Left lung (tissue), 10 donors: ENCODE data around the gene VWC2L. TPM values are rescaled to one million over a fixed set of nuclear protein-coding genes. Genes with fewer than 3 reads are reported as not detected.

Experiments used
- ATAC-seq: fragments of 200-7000 bp; cut with Tn5 transposase; one replicate; pipeline ENCODE4 v1.9.1; 2020; ENCODE audit warnings: moderate library complexity
- DNase-seq, 4 donors: peaks; one replicate each; pipeline ENCODE4 v3.0.0-alpha.2; 2013 to 2020
- H3K27ac ChIP-seq, 2 donors: fragments of 200-600 bp; sonication (generic) in 1 of 2; one replicate each; pipeline versions ENCODE4 v1.5.0 to v1.8.0; 2020 to 2021
- H3K27me3 ChIP-seq, 2 donors: fragments of 200-600 bp; sonication (generic) in 1 of 2; one replicate each; pipeline versions ENCODE4 v1.5.0 to v1.8.0; 2020 to 2021
- H3K36me3 ChIP-seq, 2 donors: fragments of 200-600 bp; sonication (generic) in 1 of 2; one replicate each; pipeline versions ENCODE4 v1.5.0 to v1.8.0; 2020 to 2021
- H3K4me1 ChIP-seq, 2 donors: fragments of 200-600 bp; one replicate each; pipeline ENCODE4 v1.8.0; 2021
- H3K4me3 ChIP-seq, 2 donors: fragments of 200-600 bp; sonication (generic) in 1 of 2; one replicate each; pipeline versions ENCODE4 v1.5.0 to v1.8.0; 2020 to 2021; ENCODE audit warnings: mild to moderate bottlenecking in 1 of 2
- H3K9me3 ChIP-seq, 2 donors: fragments of 200-600 bp; sonication (generic) in 1 of 2; one replicate each; pipeline versions ENCODE4 v1.5.0 to v1.8.0; 2020 to 2021
- CTCF ChIP-seq, 2 donors: fragments of 200-600 bp; sonication (generic) in 1 of 2; IDR thresholded peaks; one replicate each; pipeline versions ENCODE4 v1.5.0 to v1.8.0; 2021; ENCODE audit warnings: antibody characterized with exemption in 2 of 2
- intact Hi-C, 2 donors: fragments of 100-400 bp; cut with DNase I; formaldehyde crosslinking; loops; one replicate each; pipeline versions ENCODE4 v1.11.2 to v1.14.2; 2022
- polyA plus RNA-seq, 6 donors: library from polyadenylated mRNA; unstranded; fragments of 120-200 nt; gene quantifications; one replicate each; pipeline ENCODE4 v1.2.1, GENCODE V29; 2013; ENCODE audit not compliant: insufficient read length in 6 of 6
- total RNA-seq, 2 donors: library from RNA; stranded (reverse); fragmentation: NEBNext Ultra II Directional; extraction: Animal tissue kit (Norgen Biotek cat#: 25700); gene quantifications; one replicate each; pipeline ENCODE4 v1.2.1, GENCODE V29; 2021
- donor health status: DM: no; HTN: yes; CAD: no.
- donor health status: DM: no; HTN: no; CAD: no.

The VWC2L gene
- total and polyA plus RNA-seq, 8 donors = 0.06 TPM; not detected in 6

- Histone ChIP-seq H3K4me3 (no peak overlapping the region), H3K27me3 (no peaks in the 10 kb centered on the region), H3K9me3 (no peaks in the 10 kb centered on the region), H3K27ac (no peak overlapping the region), H3K4me1 (no peaks in the 10 kb centered on the region), H3K36me3 (no peaks in the 10 kb centered on the region)
- no peak for TF ChIP-seq CTCF (IDR thresholded peaks at IDR 0.05)
- no peak for DNase-seq
- no peak for ATAC-seq
- intact Hi-C loops = no loop called here
Measured at GRCh38 chr2:214575030-214575429, 164.2 kb downstream of the VWC2L start.

DNA sequence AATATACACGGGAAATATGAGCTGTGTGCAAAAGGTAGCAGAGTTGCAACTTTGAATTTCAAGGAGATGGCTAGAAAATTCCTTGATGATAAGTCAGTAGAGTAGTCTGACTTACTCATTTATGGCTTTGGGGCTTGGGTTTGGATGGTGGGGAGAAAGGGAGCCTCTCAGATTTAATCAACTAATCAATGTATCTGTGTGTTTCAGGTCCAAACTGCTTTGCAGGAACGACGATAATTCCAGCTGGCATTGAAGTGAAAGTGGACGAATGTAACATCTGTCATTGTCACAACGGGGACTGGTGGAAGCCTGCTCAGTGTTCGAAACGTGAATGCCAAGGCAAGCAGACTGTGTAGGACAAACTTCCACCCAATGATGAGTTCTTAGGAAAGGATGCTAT is 164.6 kb downstream of the VWC2L start:
- intact Hi-C loops = no loop called here

DNA sequence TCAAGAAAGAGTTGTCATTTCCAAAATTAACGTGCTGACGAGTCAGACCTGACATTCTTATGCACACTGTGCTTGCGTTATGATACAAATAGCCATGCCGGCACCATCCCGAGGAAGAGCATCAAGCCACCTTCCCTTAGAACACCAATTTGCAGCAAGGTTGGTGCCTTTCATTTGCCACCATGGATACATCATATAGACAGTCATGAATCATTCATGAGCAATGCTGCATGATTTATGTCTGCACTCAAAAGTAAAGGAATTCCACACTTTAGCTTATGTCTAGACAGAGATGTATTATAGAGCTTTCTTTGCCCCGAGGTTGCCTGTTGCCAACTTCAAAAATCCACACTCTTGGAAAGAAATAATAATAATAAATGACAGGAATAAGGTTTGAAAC is 166.9 kb downstream of the VWC2L start:
- no peak overlapping the region for H3K4me3 ChIP-seq
- DNase-seq (no peak), ATAC-seq (no peak)
- no peak for TF ChIP-seq CTCF (IDR thresholded peaks at IDR 0.05)
- intact Hi-C loops = no loop called here
- no peak overlapping the region for H3K27ac ChIP-seq
- no peaks in the 10 kb centered on the region for H3K4me1 ChIP-seq
- H3K36me3 ChIP-seq = no peaks in the 10 kb centered on the region
- H3K9me3 ChIP-seq = no peaks in the 10 kb centered on the region
- no peaks in the 10 kb centered on the region for H3K27me3 ChIP-seq

More for the DNA sequence above, 164.6 kb downstream of the VWC2L start:
- H3K4me3 ChIP-seq = no peak overlapping the region
- ATAC-seq (no peak), DNase-seq (no peak)
- H3K27ac ChIP-seq = no peak overlapping the region
- no peak for TF ChIP-seq CTCF (IDR thresholded peaks at IDR 0.05)
- H3K27me3 ChIP-seq = no peaks in the 10 kb centered on the region
- no peaks in the 10 kb centered on the region for H3K4me1 ChIP-seq
- H3K9me3 ChIP-seq = no peaks in the 10 kb centered on the region
- no peaks in the 10 kb centered on the region for H3K36me3 ChIP-seq

DNA sequence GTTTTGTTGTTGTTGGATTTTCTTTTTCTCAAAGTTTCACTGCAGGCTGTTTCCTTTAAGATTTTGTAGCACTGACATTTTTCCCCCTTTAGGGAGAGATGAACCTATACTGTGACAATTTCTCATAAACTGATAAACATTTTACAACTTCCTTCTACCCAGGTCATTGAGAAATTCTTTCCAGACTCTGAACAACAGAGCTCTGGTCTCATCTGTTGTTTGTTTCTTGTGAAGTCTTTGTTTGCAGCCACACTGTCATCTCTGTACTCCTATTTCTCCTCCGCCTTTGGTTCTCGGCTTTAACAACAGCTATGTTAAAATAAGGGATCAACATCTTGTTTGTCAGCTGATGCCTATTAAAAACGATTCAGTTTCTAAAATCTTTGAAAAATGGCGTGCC is 167.6 kb downstream of the VWC2L start:
- no peaks in the 10 kb centered on the region for H3K36me3 ChIP-seq
- intact Hi-C loops = no loop called here
- no peak for ATAC-seq
- no peak for DNase-seq
- H3K9me3 ChIP-seq = no peaks in the 10 kb centered on the region
- TF ChIP-seq CTCF (IDR thresholded peaks at IDR 0.05) = no peak
- H3K4me3 ChIP-seq = no peak overlapping the region
- no peaks in the 10 kb centered on the region for H3K4me1 ChIP-seq
- no peaks in the 10 kb centered on the region for H3K27me3 ChIP-seq
- H3K27ac ChIP-seq = no peak overlapping the region

DNA sequence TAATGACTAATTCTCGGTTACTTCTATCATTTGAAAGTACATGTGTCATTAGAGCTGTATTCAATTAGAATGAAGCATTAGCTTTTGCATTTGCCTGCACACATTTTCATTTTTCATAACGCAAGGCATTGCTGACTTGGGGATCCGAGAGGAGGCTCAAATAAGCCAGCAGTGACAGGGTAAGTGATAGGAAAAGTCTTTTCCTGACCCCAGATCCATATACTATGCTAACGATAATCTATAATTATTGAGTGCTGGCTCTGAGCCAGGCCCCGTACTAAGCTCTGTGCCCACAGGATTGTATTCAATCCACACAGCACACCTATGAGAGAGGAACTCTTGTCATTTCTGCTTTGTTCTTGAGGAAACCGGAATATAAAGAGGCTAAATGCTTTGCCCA is 168.2 kb downstream of the VWC2L start:
- no peaks in the 10 kb centered on the region for H3K36me3 ChIP-seq
- no peaks in the 10 kb centered on the region for H3K4me1 ChIP-seq
- DNase-seq (no peak), ATAC-seq (no peak)
- H3K9me3 ChIP-seq = no peaks in the 10 kb centered on the region
- H3K4me3 ChIP-seq = no peak overlapping the region
- TF ChIP-seq CTCF (IDR thresholded peaks at IDR 0.05) = no peak
- intact Hi-C loops = no loop called here
- no peak overlapping the region for H3K27ac ChIP-seq
- H3K27me3 ChIP-seq = no peaks in the 10 kb centered on the region
